Measurements from ENCODE around the gene CDK18.

DNA sequence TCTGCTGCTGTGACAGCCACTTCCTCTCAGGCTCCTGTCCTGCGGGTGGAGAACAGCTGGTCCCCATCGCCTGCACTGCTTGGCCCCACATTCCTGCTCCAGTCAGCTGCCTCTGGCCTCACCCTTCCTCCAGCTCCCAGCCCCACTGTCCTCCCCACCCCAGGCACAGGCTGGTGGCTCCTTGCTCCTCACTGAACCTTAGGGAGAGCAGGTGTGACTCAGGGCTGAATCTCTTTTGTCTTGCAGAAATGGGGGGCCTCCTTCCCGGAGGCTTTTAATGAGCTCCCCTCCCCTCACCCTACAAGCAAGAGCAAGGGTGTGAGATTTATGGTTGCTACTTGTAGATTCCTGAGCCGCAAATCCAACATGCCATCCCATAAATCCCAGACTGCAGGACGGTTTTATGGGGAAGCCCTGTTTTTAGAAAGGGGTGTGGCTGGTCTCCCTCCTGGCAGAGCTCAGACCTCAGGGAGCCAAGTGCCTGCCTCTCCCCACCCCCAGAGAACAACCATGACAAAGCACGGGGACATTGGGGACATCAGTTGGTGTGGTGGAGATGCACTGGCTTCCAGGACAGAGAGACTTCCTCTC lies 15.2 kb downstream of the CDK18 start:
- TF ChIP-seq POLR2A (conservative IDR thresholded peaks at IDR 0.05): no peak
- TF ChIP-seq MXI1 (IDR thresholded peaks at IDR 0.05; ENCODE audit: low read depth, low read length): no peak
- no peak for TF ChIP-seq RFX5 (IDR thresholded peaks at IDR 0.05; ENCODE audit: low read depth, low read length)
- TF ChIP-seq MYC (IDR thresholded peaks at IDR 0.05; ENCODE audit: low read depth, low read length): no peak
- no peak for TF ChIP-seq MYC (CRISPR knock-in tag; IDR thresholded peaks at IDR 0.05; ENCODE audit: borderline replicate concordance, low read depth)
- TF ChIP-seq SIN3A (IDR thresholded peaks at IDR 0.05; ENCODE audit: borderline replicate concordance in 2 of 2, control insufficient read depth in 1 of 2, low read depth in 2 of 2, low read length in 2 of 2): no peak
- TF ChIP-seq, protein P1, sequence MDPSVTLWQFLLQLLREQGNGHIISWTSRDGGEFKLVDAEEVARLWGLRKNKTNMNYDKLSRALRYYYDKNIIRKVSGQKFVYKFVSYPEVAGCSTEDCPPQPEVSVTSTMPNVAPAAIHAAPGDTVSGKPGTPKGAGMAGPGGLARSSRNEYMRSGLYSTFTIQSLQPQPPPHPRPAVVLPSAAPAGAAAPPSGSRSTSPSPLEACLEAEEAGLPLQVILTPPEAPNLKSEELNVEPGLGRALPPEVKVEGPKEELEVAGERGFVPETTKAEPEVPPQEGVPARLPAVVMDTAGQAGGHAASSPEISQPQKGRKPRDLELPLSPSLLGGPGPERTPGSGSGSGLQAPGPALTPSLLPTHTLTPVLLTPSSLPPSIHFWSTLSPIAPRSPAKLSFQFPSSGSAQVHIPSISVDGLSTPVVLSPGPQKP (CRISPR knock-in tag; IDR thresholded peaks at IDR 0.05): no peak
- TF ChIP-seq, protein P2, sequence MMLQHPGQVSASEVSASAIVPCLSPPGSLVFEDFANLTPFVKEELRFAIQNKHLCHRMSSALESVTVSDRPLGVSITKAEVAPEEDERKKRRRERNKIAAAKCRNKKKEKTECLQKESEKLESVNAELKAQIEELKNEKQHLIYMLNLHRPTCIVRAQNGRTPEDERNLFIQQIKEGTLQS (IDR thresholded peaks at IDR 0.05): no peak
- TF ChIP-seq, protein P2 (CRISPR knock-in tag; conservative IDR thresholded peaks at IDR 0.05): no peak
- TF ChIP-seq COPS2 (conservative IDR thresholded peaks at IDR 0.05): no peak
- no peak for TF ChIP-seq TEAD4 (IDR thresholded peaks at IDR 0.05; ENCODE audit: low read length)
- no peak for TF ChIP-seq TEAD4 (CRISPR knock-in tag; IDR thresholded peaks at IDR 0.05; ENCODE audit: borderline replicate concordance)
- TF ChIP-seq TAF1 (IDR thresholded peaks at IDR 0.05; ENCODE audit: control insufficient read depth, extremely low read depth, insufficient read depth, low read length, severe bottlenecking): no peak
- TF ChIP-seq, protein P3, sequence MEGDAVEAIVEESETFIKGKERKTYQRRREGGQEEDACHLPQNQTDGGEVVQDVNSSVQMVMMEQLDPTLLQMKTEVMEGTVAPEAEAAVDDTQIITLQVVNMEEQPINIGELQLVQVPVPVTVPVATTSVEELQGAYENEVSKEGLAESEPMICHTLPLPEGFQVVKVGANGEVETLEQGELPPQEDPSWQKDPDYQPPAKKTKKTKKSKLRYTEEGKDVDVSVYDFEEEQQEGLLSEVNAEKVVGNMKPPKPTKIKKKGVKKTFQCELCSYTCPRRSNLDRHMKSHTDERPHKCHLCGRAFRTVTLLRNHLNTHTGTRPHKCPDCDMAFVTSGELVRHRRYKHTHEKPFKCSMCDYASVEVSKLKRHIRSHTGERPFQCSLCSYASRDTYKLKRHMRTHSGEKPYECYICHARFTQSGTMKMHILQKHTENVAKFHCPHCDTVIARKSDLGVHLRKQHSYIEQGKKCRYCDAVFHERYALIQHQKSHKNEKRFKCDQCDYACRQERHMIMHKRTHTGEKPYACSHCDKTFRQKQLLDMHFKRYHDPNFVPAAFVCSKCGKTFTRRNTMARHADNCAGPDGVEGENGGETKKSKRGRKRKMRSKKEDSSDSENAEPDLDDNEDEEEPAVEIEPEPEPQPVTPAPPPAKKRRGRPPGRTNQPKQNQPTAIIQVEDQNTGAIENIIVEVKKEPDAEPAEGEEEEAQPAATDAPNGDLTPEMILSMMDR (IDR thresholded peaks at IDR 0.05 in 2 of 3, conservative IDR thresholded peaks at IDR 0.05 in 1 of 3; ENCODE audit: insufficient read depth in 2 of 3, low read depth in 1 of 3, low read length in 3 of 3): no peak
- no peak for TF ChIP-seq POLR2AphosphoS2 (IDR thresholded peaks at IDR 0.05; ENCODE audit: low read length)
